OCI-LY3 (cell line): ENCODE results near the gene LINGO1.

Experiments used
- EZH2phosphoT487 ChIP-seq: fragments of 200-600 bp; shearing (Covaris generic); IDR thresholded peaks from 2 replicates; pipeline ENCODE4 v1.6.1; 2018; ENCODE audit warnings: antibody characterized with exemption, mixed run types, low read depth
- TF ChIP-seq, protein P1 (sequence below): fragments of 200-600, 300-600 bp; sonication (generic); IDR thresholded peaks from 2 replicates; pipeline ENCODE4 v1.5.1; 2014; ENCODE audit warnings: antibody characterized with exemption, low read length, low read depth

GRCh38 chr15:77646104-77646694 is 13.5 kb upstream of the LINGO1 start:
- TF ChIP-seq, protein P1, sequence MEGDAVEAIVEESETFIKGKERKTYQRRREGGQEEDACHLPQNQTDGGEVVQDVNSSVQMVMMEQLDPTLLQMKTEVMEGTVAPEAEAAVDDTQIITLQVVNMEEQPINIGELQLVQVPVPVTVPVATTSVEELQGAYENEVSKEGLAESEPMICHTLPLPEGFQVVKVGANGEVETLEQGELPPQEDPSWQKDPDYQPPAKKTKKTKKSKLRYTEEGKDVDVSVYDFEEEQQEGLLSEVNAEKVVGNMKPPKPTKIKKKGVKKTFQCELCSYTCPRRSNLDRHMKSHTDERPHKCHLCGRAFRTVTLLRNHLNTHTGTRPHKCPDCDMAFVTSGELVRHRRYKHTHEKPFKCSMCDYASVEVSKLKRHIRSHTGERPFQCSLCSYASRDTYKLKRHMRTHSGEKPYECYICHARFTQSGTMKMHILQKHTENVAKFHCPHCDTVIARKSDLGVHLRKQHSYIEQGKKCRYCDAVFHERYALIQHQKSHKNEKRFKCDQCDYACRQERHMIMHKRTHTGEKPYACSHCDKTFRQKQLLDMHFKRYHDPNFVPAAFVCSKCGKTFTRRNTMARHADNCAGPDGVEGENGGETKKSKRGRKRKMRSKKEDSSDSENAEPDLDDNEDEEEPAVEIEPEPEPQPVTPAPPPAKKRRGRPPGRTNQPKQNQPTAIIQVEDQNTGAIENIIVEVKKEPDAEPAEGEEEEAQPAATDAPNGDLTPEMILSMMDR, result no peak
- TF ChIP-seq EZH2phosphoT487, result no peak
